Neutrophil (primary cell): ENCODE data around the gene C12orf76.
A peak's percentile ranks its signal among the peaks of the same experiment; 100 is the strongest.

Experiments
- H3K27ac ChIP-seq: fragments of 200-600 bp; sonication (generic); 2 replicates; pipeline ENCODE4 v1.5.1; 2016; ENCODE audit warnings: mild to moderate bottlenecking, moderate library complexity
- H3K27me3 ChIP-seq: fragments of 200-600 bp; sonication (generic); 2 replicates; pipeline ENCODE4 v1.6.0; 2016; ENCODE audit warnings: mild to moderate bottlenecking
- H3K36me3 ChIP-seq: fragments of 200-600 bp; sonication (generic); 2 replicates; pipeline ENCODE4 v1.5.1; 2017
- H3K4me1 ChIP-seq, 2 experiments: fragments of 200-600 bp in 1 of 2; sonication (generic) in 1 of 2; 1 replicate in 1 of 2; 2 replicates in 1 of 2; pipeline versions ENCODE4 v1.5.1 to v1.6.1; 2013 to 2016; ENCODE audit warnings: low read depth in 1 of 2, low read length in 1 of 2, mild to moderate bottlenecking in 1 of 2, moderate library complexity in 1 of 2; ENCODE audit not compliant: control insufficient read depth in 1 of 2, insufficient read depth in 1 of 2
- H3K4me3 ChIP-seq, 2 experiments: fragments of 200-600 bp in 1 of 2; sonication (generic) in 1 of 2; 1 replicate in 1 of 2; 2 replicates in 1 of 2; pipeline ENCODE4 v1.5.1; 2013 to 2016; ENCODE audit warnings: low read depth in 1 of 2, low read length in 1 of 2, mild to moderate bottlenecking in 1 of 2, moderate library complexity in 1 of 2
- H3K9me3 ChIP-seq: fragments of 200-600 bp; sonication (generic); 2 replicates; pipeline ENCODE4 v1.5.1; 2016
- TF ChIP-seq, protein P1 (sequence below): fragments of 200-600 bp; sonication (generic); IDR thresholded peaks from 2 replicates; pipeline ENCODE4 v1.5.1; 2016; ENCODE audit warnings: antibody characterized with exemption

The C12orf76 gene

DNA sequence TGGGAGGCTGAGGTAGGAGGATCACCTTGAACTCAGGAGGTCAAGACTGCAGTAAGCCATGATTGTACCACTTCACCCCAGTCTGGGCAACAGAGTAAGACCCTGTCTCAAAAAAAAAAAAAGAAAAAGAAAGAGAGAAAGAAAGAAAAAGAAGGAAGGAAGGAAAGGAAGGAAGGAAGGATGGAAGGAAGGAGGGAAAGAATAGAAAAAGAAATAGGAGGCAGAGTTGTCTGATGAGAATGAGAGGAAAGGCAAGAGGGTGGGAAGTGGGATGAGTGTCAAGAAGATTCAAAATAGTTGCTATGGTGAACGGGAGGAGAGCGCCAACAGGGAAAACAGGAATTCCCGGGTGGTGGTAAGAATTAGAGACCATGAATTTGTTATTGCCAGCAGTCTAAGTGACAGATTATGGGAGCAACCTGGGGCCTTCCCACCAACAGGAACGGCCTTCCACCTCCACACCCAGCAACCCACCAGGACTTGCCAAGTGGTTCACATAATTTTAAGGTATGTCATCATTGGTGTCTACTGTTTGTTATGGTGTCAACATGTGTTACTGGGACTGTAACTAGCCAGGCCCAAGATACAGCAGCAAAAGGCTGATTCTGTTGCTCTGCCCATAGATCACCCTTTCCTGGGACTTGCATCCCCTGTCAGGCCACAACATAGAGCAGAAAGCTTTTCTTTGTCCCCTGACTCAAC, 36.1 kb upstream of the C12orf76 start:
- H3K9me3 ChIP-seq: no peaks in the 10 kb centered on the region
- H3K36me3 ChIP-seq: no peaks in the 10 kb centered on the region
- no peak overlapping the region for H3K27ac ChIP-seq
- peaks cover 7% of the 10 kb centered on the region in 2 experiments for H3K4me1 ChIP-seq
- no peak overlapping the region for H3K4me3 ChIP-seq
- TF ChIP-seq, protein P1, sequence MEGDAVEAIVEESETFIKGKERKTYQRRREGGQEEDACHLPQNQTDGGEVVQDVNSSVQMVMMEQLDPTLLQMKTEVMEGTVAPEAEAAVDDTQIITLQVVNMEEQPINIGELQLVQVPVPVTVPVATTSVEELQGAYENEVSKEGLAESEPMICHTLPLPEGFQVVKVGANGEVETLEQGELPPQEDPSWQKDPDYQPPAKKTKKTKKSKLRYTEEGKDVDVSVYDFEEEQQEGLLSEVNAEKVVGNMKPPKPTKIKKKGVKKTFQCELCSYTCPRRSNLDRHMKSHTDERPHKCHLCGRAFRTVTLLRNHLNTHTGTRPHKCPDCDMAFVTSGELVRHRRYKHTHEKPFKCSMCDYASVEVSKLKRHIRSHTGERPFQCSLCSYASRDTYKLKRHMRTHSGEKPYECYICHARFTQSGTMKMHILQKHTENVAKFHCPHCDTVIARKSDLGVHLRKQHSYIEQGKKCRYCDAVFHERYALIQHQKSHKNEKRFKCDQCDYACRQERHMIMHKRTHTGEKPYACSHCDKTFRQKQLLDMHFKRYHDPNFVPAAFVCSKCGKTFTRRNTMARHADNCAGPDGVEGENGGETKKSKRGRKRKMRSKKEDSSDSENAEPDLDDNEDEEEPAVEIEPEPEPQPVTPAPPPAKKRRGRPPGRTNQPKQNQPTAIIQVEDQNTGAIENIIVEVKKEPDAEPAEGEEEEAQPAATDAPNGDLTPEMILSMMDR: no peak
- H3K27me3 ChIP-seq: peaks cover 5% of the 10 kb centered on the region

DNA sequence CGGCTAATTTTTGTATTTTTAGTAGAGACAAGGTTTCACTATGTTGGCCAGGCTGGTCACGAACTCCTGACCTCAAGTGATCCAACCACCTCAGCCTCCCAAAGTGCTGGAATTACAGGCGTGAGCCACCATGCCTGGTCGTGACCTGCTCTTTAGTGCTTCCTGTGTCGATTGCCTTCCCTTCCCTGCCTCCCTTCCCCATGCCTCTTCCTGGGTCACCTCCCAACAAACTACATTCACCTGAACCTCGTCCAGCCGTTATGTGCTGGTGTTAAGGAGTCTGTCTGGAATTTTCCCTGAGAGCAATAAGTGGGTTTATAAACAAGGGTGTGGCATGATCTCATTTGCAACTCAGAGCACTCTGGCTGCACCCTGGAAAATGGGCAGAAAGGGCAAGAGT, 32.1 kb upstream of the C12orf76 start:
- Histone ChIP-seq H3K27ac (no peak overlapping the region), H3K36me3 (no peaks in the 10 kb centered on the region), H3K9me3 (no peaks in the 10 kb centered on the region), H3K27me3 (no peaks in the 10 kb centered on the region), H3K4me1 (peaks cover 9 to 10% of the 10 kb centered on the region in 2 experiments), H3K4me3 (peak overlapping the region in 1 of 2 experiments; percentile 56)
- TF ChIP-seq, protein P1: no peak

DNA sequence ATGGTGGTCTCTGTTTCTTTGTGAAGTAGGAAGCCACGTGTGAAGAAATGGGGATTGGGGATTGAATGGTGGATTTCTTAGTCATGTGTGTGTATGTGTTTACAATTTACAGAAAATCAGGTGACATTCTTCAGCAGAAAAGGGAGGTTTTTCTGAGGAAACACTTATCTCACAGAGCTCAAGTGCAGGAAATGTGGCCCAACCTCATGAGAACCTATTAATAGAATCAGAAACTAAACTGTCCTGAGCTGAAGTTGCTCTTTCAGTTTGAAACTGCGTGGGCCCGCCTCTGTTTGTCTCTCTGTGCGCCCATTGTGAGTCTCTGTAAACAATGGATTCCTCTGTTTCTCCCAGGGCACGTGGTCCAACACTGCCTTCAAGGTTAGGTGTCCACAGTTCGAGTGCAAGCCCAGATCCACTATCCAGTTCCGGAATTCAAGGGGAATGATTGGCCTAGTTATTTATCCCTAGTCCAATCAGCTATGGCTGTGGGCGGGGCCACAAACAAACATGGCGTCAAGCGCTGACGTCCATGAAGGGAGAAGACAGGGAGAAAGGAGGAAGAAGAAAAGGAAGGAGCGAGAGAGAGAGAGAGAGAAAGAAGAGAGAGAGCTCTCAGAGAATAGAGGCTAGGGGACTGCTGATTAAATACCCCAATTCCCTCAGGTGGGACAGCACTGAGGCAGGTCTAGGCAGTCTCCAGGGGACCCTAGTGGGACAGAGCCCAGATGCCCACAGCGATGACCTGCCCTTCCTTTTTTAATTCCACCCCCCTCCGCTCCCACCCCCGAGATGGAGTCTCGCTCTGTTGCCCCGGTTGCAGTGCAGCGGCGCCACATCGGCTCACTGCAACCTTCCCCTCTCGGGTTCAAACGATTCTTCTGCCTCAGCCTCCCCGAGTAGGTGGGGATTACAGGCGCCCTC, 31.4 kb upstream of the C12orf76 start:
- peak overlapping the region; percentile 56 to 66 for H3K4me3 ChIP-seq
- TF ChIP-seq, protein P1: no peak
- H3K4me1 ChIP-seq: peaks cover 9 to 10% of the 10 kb centered on the region in 2 experiments
- no peaks in the 10 kb centered on the region for H3K36me3 ChIP-seq
- peak overlapping the region; percentile 31 for H3K27ac ChIP-seq
- H3K9me3 ChIP-seq: no peaks in the 10 kb centered on the region
- peaks cover 2% of the 10 kb centered on the region for H3K27me3 ChIP-seq

DNA sequence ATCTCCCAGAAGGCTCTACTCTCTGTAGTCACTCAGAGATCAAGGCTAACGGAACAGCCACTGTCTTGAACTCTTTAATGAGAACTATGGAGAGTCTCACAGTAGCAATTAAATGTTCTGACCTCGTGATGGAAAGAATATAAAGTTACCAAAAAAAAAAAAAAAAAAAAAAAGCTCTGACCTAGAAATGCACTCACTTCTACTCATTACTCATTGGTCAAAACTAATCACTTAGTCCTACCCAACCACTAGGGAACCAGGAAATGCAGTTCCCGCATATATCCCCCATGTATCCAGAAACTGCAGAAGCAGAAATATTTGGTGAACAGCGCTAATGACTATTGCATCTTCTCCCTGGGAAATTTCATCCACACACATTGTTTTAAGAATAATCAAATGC, 29.5 kb upstream of the C12orf76 start:
- H3K27ac ChIP-seq: no peak overlapping the region
- H3K36me3 ChIP-seq: no peaks in the 10 kb centered on the region
- peaks cover 21% of the 10 kb centered on the region for H3K27me3 ChIP-seq
- H3K4me3 ChIP-seq: no peak overlapping the region
- peaks cover 15 to 18% of the 10 kb centered on the region in 2 experiments for H3K4me1 ChIP-seq
- TF ChIP-seq, protein P1: no peak
- no peaks in the 10 kb centered on the region for H3K9me3 ChIP-seq

DNA sequence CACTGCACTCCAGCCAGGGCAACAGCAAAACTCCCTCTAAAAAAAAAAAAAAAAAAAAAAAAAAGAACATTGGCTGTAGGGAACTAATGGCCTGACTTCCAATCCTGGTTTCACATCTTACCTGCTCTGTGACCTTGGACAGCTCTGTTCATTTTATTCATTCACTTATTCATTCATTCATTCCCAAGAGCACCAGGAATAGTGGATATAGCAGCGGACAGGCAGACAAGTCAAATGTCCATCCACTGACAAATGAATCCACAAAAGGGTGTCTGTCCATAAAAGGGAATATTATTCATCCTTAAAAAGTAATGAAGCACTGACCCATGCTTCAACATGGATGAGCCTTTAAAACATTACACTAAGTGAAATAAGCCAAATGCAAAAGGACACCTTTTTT, 27.6 kb upstream of the C12orf76 start:
- Histone ChIP-seq H3K9me3 (no peaks in the 10 kb centered on the region), H3K27ac (no peak overlapping the region), H3K4me1 (peaks cover 15 to 18% of the 10 kb centered on the region in 2 experiments), H3K36me3 (no peaks in the 10 kb centered on the region), H3K27me3 (peaks cover 28% of the 10 kb centered on the region), H3K4me3 (no peak overlapping the region)
- TF ChIP-seq, protein P1: no peak
